NCI-H187 treated with DMSO at 0.1 percent for 48 hours (cell line): ENCODE measurements around the gene ADAMTS17.

Experiments
- DNase-seq: peaks from one replicate; lab custom pipeline; 2025; lab: John Stamatoyannopoulos, UW

Gene ADAMTS17

GRCh38 chr15:100278596-100279380 lies 63.0 kb downstream of the ADAMTS17 start:
- no peak for DNase-seq

DNA sequence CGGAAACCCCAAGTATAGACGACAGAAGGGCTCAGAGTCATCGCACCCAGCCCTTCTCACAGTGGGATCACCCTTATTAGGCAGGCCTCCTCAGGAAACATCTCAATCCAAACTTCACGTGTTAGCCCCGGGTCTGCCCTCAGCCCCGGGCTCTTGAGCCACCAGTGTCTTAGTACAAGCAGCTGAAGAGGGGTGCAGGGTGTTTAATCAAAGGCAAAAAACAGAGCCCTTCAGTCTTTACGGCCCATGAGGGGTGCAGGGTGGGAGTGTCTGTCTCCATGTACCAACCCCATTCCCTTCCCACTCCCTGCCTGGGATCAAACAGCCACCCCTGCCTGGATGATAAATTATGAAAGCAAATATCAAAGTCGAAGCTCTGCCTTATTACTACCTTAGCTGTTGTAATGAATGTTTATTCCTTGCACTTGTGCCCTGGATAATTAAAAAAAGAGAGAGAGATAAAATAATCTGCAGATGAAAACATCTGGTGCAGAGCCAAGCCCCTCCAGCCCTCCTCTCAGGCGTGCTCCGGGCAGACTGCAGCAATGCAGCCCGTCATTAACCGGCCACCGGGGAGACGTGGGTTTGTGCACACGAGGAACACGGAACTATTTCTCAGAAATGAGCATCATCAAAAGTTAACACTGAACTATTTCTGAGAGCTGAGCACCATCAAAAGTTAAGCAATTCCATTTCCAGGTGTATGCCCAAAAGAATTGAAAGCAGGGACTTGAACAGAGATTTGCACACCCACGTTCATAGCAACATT lies 64.5 kb downstream of the ADAMTS17 start:
- DNase-seq: no peak

- DNase-seq: no peak
Observed at GRCh38 chr15:100276506-100276905, 65.3 kb downstream of the ADAMTS17 start.

GRCh38 chr15:100275641-100276040 lies 66.1 kb downstream of the ADAMTS17 start:
- DNase-seq: no peak

DNA sequence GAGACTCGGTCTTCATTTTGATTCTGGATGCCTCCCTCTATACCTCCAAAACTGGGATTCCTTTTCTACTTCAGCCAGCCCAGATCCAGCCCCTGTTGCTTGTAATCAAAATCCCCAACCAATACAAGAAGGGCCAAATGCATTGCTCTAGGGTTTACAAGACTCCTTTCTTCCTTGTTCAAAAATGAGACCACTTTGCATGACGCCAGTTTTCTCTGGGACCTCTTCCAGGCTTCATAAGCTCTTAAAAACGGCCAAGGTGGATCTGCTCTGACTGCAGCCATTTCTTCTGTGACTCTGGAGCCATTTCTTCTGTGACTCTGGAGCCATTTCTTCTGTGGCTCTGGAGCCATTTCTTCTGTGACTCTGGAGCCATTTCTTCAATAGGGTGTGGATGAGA lies 71.9 kb downstream of the ADAMTS17 start:
- DNase-seq: no peak

GRCh38 chr15:100266166-100266565 lies 75.6 kb downstream of the ADAMTS17 start:
- no peak for DNase-seq

DNA sequence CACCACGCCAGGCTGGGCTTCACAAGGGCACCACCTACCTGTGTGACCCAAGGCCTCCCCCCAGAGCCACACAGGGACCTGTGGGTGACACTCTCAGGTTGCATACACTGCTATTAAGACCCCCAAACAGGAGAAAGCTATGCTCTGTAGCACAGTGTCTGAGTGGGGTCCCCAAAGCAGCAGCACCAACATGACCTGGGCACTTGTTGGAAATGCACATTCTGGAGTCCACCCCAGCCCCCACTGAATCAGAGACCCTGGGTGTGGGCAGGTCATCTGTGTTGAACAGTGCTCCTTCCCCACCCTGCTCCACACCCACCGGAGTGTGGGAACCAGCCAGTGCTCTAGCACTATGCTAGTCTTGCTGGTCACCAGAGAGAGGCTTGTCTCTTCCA lies 76.1 kb downstream of the ADAMTS17 start:
- no peak for DNase-seq

DNA sequence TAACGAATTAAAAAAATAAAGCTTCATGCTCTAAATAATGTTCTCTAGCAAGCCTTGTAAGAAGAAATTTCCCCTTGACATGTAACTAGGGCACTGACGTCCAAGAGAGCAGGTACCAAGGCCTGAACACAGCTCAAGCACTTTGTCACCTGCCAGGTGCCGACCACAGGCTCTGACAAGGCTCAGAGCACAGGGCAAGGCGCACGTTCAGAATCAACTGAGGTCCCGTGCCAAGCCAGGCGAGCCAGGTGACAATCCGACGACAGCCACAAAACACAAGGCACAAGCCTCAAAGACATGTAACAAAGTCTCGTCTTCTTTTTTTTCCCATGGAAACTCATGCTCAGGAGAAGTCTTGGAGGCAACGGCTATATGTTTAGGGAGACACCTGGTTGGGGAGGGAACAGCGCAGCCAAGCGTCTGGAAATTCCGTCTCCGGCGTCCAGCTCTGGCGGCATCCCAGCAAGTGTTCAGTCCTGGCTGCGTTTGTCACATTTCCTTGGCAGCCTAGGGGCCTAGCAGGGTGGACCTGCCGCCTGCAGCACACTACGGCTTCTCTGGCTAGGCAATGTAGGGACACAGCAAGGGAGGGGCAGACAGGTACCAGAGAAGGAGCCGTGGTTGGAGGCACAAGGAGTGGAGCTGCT lies 76.7 kb downstream of the ADAMTS17 start:
- DNase-seq: no peak

DNA sequence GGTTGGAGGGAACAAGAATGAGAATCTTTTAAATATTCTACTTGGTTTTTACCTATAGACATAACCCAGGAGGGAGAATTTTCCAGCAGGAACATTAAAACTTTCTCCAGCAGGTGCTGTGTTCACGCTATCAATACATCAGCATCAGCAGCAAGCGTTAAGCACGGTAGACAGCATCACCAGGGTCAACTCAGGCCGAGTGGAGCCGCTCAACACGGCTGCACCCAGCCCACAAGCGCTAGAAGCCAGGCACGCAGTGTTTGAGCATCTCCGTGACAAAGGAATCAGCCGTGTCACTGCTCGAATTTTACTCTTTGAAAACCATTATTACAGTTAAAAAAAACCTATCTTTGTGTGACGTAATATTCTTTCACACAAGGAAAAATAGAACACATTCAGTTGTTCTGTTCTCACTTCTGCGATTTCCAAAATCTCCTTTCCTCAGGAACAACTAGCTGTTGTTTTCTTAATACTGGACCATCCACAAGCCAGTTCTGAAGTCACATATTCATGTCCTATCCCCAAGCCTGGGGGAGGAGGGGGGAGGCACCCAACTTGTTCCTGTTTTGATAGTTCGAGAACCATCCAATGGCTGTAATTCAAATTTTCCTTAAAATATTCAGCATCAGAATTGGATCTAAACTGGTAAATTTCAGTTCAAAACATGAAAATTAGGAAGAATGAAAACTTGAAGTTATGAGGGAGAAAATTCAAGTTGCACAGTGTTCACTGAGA lies 77.9 kb downstream of the ADAMTS17 start:
- no peak for DNase-seq

DNA sequence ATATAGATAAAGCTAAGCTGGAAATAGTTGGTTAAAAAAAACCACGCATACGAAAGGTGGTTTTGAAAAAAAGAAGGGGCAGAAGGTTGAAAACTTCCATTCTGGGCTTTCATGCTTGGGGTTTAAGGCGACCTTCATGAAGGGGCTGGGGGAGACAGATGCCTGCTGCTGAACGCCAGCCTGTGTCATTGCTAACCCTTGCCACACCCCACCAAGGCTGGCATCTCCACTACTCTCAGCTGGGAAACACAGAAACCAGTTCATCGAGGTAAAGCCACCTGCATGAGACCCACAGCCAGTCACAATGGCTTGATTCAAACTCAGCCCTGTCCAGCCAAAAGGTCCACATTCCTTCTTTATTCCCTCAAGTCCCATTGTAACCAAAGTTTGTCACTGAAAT lies 78.7 kb downstream of the ADAMTS17 start:
- no peak for DNase-seq

GRCh38 chr15:100261302-100262240 lies 80.2 kb downstream of the ADAMTS17 start:
- DNase-seq: no peak

DNA sequence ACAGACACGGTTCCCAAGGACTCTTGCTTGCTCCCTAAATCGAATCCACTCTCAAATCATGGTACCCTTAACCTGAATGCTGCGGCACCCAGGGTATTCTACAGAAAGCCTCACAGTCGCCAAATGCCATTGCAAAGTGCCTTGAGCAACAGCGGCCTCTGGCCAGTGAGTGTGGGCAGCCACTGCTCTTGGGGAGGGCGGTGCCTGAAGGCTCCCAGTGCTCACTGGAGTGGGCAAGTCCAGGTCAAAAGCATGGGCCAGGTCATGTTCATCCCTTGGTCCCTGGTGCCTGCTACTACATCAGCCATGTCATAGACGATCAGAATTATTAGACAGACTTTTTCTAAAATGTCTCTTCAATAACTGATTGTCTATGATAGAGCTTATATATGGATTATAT lies 82.5 kb downstream of the ADAMTS17 start:
- DNase-seq: no peak

- DNase-seq: no peak
Observed at GRCh38 chr15:100256970-100257650, 84.7 kb downstream of the ADAMTS17 start.

GRCh38 chr15:100256101-100256969 lies 85.4 kb downstream of the ADAMTS17 start:
- no peak for DNase-seq

GRCh38 chr15:100255644-100256043 lies 86.1 kb downstream of the ADAMTS17 start:
- no peak for DNase-seq

GRCh38 chr15:100254691-100255090 lies 87.1 kb downstream of the ADAMTS17 start:
- no peak for DNase-seq

DNA sequence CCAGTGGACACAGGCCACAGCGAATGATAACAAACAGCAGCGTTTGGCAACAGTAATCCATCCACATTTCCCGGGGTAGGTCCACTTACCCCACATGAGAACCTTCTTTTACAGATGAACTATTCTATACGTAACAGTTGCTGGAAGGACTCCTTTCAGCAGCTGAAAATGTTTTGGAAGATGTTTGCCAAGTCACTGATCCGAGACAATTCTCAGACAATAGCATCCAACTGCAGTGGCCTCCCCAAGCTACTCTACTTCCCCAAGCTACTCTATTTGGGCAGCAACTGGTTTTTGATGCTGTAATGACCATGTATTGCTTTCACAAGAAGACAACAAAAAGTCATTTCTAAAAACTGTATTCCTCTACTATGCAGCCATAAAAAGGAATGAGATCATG lies 87.5 kb downstream of the ADAMTS17 start:
- no peak for DNase-seq

GRCh38 chr15:100253640-100254039 lies 88.1 kb downstream of the ADAMTS17 start:
- no peak for DNase-seq

- DNase-seq: no peak
Observed at GRCh38 chr15:100252779-100253417, 88.9 kb downstream of the ADAMTS17 start.
